Subcutaneous adipose tissue (tissue), 4 donors: ENCODE data around the gene UBXN1. TPM values are rescaled to one million over a fixed set of nuclear protein-coding genes. Genes with fewer than 3 reads are reported as not detected.

ENCODE experiments used
- total RNA-seq, 4 donors: library from RNA; depleted of rRNA; stranded (reverse); fragments of >200 nt; gene quantifications; one replicate each; pipeline ENCODE4 v1.1.0, GENCODE V29; 2016
- TF ChIP-seq, protein P1 (sequence below): fragments of 450-650 bp; IDR thresholded peaks from one replicate; pipeline ENCODE4 v1.5.1; 2016; ENCODE audit warnings: low read depth, mild to moderate bottlenecking, control low read depth, antibody characterized with exemption, moderate library complexity

Gene UBXN1
- total RNA-seq, 4 donors from 2014 or later: 113 to 235 (median 142) TPM

DNA sequence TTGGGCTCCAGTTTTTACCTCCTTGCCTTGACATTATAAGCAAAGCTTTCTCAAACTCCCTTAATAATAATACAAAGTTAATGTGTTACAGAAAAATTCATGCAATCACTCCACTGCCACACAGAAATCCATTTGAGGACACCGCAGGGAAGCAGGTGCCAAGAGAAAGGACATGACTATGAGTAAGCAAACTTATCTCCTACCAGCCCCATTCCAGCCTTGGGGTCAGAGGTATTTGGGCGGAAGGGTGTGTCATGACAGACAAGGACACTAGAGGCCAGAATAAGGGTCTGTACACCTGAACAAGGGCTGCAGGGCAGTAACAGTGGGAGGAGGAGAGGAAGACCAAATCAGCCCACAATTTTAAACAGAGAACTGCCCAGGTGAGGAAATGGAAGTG lies 34.5 kb upstream of the UBXN1 start:
- TF ChIP-seq, protein P1, sequence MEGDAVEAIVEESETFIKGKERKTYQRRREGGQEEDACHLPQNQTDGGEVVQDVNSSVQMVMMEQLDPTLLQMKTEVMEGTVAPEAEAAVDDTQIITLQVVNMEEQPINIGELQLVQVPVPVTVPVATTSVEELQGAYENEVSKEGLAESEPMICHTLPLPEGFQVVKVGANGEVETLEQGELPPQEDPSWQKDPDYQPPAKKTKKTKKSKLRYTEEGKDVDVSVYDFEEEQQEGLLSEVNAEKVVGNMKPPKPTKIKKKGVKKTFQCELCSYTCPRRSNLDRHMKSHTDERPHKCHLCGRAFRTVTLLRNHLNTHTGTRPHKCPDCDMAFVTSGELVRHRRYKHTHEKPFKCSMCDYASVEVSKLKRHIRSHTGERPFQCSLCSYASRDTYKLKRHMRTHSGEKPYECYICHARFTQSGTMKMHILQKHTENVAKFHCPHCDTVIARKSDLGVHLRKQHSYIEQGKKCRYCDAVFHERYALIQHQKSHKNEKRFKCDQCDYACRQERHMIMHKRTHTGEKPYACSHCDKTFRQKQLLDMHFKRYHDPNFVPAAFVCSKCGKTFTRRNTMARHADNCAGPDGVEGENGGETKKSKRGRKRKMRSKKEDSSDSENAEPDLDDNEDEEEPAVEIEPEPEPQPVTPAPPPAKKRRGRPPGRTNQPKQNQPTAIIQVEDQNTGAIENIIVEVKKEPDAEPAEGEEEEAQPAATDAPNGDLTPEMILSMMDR: no peak

DNA sequence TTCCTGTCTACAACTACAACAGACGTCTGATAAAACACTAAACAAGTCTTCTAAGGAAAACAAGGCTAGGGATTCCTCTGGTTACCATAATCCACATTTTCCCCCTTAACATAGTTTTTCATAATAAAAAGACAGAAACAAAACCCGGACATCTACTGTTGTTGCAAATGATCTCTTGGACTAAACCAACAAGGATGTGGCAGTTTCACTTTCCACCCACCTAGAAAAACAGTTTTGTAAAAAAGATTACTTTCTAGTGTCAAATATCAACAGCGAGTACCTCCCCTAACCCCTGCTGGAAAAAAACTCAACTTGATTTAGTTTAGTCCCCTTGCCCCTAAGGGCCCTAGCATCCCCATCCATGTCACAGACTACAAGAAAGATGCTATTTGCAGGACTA lies 34.0 kb upstream of the UBXN1 start:
- TF ChIP-seq, protein P1: no peak

DNA sequence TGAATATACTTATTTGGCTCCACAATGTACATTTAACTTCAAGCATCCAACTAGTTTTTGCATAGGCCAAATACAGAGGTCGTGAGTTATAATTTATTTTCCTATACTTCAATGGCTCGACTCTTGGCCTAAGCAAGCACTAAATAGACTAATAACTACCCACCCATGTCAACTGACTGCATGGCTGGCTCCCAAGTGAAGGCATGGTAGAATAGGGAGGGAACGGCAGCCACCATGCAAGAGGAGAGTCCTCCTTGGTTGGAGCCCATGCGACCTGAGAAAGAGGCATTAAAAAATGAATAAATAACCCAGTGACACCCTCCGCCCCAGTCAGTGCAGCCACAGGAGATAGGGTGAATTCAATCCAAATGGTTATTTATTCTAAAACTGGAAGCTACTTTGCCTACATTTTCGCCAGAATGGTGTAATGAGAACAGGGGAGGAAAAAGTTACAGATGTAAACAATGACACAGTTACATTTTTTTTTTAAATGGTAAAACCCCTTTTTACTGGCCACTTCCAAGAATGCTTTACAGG lies 33.5 kb upstream of the UBXN1 start:
- TF ChIP-seq, protein P1: no peak

DNA sequence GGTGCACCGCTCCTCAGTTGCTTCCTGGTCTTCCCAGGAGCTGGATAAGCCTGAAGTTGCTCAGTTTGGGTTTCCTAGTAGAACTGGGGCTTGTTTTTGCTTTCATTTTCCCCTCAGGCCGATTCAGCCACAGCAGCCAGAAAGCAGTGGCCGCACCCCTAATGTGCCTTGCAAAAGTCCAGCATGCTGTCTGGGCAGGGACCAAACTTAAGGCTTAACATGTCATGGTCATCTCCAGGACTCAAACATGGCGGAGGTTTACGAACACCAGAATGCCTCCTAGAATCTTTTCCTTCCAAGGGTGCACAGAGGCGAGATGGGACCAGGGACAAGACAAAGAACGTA lies 31.1 kb upstream of the UBXN1 start:
- TF ChIP-seq, protein P1: no peak

DNA sequence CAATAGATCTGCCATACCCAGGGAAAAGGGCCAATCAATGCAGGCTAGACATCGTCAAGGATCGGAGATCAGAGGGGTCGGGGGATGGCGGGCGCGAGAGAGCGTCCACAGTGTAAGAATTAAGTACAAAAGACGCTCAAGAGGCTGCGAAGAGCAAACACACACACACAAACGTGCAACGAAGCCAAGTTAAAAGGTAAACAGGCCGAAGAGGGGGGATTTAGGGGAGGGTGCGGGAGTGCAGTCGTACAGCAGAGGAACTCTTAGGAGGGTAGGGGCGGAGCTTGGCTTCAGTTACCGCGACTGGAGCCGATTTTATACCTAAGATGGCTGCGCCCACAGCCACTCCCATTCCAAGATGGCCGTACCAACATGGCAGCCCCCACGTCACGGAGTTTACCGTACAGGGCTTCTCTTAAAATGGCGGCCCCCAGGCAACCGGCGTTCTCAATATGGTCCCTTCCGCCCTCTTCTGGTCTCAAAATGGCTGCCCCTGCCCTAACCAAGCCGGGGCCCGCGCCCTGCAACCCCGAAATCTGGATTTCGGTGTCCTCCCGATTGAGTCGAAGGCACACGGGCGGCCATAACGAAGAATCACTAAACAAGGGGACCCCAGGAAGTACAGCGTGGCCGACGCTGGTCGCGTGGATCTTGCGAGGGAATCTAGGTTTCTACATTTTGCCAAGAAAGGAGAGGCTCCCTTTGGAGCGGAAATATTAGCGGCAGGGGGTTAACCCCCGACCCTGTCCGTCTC lies 30.6 kb upstream of the UBXN1 start:
- TF ChIP-seq, protein P1: no peak

DNA sequence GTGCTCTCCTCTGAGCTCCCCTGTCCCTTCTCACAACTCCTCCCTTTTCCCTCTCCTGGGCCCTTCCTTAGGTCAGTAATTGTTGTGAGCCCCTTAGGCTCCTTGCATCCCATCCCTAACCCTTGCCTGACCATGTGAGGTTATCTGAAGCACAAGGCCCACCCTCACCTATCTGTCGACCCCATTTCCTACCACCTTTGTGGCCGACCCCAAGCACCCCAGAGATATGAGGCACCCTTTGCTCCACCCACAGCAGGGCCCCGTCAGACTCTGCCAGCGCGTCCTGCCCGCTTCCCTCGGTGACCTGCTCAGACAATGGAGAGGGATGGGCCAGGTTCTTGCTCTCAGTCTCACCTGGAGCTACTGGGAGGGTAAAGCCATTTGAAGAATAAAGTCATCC lies 29.9 kb upstream of the UBXN1 start:
- TF ChIP-seq, protein P1: no peak

DNA sequence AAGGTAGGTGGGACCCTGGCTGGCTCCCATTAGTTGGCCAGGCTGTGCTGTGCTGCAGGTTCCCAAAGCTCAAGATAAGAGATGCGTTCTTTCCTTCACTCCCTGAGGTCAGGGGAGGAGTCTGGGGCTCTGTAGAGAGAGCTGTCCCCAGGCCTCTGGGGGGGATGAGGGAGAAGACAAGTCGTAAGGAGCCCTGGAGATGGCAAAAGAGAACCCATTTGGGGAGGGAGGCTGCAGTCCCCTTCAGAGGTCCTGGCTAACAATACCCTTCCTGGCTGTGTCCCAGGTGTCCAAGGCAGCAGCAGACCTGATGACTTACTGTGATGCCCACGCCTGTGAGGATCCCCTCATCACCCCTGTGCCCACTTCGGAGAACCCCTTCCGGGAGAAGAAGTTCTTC lies 29.5 kb upstream of the UBXN1 start:
- TF ChIP-seq, protein P1: no peak
